GM12875 (cell line): ENCODE measurements around the gene VTI1A.

Experiments
- H3K4me3 ChIP-seq: one replicate; pipeline ENCODE4 v1.5.1; 2011; ENCODE audit warnings: low read depth, low read length, control low read depth
- TF ChIP-seq, protein P1 (sequence below): IDR thresholded peaks from 2 replicates; pipeline ENCODE4 v1.5.1; 2011; ENCODE audit warnings: low read depth, mild to moderate bottlenecking, control low read depth, inconsistent platforms, low read length, moderate library complexity, borderline replicate concordance; ENCODE audit not compliant: insufficient read depth

VTI1A gene

DNA sequence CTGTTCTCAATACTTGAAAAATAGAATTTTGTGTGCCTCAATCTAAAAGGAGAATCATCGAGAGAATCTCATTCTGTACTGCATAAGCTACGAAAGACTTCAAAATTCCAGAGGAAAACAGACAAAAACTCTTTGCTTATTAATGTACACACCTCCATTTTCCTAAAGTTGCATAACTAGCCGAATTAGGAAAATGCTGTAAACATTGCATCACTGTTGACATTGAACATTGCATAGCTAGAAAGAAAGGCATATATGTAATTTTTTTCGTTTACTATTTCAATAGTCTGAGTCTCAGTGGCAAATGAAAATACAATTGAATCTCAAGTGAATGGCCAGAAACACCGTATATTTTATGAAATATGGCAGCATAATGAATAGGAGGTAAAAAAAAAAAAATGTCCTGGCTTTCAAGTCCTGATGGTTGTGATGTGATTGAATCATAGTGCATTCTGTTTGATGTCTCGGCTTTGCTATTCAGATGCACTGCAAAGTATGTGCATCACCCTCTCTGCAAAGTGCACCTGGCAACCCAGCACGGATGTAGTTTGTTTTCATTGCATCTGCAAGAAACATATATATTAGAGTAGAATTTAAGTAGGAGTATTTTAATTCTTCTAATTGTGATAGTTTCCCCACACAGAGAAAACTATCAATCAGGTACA is 196.7 kb downstream of the VTI1A start:
- TF ChIP-seq, protein P1, sequence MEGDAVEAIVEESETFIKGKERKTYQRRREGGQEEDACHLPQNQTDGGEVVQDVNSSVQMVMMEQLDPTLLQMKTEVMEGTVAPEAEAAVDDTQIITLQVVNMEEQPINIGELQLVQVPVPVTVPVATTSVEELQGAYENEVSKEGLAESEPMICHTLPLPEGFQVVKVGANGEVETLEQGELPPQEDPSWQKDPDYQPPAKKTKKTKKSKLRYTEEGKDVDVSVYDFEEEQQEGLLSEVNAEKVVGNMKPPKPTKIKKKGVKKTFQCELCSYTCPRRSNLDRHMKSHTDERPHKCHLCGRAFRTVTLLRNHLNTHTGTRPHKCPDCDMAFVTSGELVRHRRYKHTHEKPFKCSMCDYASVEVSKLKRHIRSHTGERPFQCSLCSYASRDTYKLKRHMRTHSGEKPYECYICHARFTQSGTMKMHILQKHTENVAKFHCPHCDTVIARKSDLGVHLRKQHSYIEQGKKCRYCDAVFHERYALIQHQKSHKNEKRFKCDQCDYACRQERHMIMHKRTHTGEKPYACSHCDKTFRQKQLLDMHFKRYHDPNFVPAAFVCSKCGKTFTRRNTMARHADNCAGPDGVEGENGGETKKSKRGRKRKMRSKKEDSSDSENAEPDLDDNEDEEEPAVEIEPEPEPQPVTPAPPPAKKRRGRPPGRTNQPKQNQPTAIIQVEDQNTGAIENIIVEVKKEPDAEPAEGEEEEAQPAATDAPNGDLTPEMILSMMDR: no peak
- H3K4me3 ChIP-seq: no peak overlapping the region

DNA sequence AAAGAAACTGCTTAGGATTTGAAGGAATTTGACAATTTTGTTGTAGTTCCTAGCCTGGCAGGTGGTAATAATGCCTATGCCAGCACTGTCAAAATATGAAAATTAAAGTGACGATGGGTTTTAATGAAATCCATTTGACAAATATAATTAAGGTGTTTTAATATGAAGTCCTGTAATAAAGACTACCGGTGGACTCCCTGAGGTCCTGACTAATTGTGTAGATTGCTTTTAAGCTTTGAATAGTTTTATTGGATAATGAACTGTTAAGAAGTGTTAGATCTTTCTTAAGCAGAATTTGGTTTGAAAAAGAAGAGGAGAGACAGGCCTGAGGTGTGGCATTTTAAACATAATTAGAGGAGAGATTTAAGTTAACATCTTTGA is 197.2 kb downstream of the VTI1A start:
- H3K4me3 ChIP-seq: no peak overlapping the region
- TF ChIP-seq, protein P1: no peak

DNA sequence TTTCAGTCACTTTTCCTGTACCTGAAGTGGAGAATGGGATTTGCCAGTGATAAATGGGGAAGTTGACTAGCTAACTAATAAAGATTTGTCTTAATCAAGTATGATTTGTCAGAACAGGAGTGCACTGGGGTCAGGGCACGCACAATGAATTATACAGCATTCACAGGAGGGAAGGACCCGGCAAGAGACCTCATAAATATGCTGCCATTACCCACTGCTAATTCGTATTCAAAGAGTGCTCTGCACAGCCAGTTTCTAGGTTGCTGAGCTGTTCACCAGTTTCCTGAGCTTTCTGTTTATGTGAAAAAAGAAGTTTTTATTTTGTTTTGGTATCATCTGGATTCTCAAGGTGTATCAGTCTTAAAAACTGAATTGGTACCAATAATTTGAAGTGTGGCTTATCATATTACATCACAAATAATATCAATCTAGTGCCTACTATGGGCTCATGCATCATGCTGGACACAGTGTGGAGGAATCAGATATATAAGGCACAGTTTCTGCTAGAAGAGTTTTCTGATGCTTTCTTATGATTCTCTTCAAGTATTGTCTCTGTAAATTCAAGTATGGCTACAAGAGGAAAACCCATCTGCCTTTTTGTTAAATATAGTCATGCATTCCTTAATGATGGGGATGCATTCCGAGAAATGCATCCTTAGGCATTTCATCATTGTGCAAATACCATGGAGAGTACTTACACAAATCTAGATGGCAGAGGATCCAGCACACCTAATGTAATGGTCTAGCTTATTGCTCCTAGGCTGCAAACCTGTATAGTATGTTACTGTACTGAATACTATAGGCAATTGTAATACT is 202.2 kb downstream of the VTI1A start:
- TF ChIP-seq, protein P1: no peak
- no peak overlapping the region for H3K4me3 ChIP-seq

DNA sequence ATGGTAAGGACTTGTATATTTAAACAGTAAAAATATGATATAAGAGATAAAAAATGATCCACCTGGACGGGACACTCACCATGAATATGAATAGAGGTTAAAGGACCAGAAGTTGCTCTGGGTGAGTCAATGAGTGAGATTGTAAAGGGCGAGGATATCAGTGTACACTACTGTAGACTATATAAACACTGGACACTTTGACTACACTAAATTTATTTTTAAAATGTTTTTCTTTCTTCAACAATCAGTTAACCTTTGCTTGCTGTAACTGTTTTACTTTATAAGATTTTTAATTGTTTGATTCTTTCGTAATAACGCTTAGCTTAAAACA is 202.8 kb downstream of the VTI1A start:
- no peak overlapping the region for H3K4me3 ChIP-seq
- TF ChIP-seq, protein P1: no peak

DNA sequence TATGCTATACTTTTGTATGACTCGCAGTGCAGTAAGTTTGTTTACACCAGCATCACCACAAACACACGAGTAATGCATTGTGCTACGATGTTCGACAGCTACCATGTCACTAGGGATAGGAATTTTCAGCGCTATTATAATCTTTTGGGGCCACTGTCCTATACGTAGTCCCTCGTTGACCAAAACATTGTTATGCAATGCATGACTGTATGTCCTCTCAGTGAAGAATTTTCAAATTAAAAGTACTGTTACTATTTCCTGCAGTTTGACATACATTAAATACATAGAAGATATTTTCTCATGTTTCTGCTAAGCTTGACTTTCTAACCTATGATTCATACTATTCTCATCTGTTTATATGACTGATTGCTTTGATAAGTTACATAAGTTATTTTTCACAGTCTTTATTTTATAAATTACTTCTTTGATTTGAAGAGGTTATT is 203.6 kb downstream of the VTI1A start:
- H3K4me3 ChIP-seq: no peak overlapping the region
- TF ChIP-seq, protein P1: no peak

DNA sequence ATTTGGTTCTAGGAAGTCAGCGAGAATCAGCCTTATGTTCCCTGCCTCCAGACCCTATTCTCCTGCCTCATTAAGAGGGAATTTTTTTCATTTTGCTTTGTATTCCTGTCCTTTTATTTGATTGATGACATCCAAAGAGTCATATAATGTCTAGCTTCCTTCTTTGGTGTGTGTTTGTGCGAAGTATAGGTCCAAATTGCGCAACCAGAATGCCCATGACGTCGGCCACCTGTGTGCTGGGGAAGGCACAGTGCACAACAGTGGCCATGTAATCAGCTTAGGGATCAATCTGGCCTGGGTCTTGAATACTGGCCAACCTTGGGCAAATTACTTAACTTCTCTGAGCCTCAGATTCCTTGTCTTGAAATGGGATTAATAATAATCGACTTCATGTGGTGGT is 206.2 kb downstream of the VTI1A start:
- H3K4me3 ChIP-seq: no peak overlapping the region
- TF ChIP-seq, protein P1: no peak

DNA sequence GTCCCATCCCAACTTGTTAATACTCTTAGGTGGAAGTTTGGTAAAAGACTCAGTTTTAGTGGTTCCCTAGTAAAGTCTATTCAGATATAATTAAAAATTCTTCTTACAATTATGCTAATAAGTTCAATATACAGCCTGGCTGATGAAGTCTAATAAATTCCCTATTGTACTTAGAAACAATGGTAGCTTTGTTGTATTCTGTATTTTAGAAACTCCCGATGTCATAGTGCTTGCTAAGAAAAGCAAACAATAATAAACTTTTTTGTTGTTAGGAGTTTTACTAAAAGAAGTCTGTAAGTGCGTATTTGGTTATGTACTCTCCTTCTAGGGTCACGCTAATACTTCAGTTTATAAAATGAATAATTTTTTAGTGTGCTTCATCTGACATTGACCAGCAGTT is 206.8 kb downstream of the VTI1A start:
- TF ChIP-seq, protein P1: no peak
- no peak overlapping the region for H3K4me3 ChIP-seq
